GM23338 (cell line): ENCODE results near the gene HTR2B.

ENCODE experiments used
- CREB1 ChIP-seq: fragments of 250-450 bp; sonication (Bioruptor Pico); IDR thresholded peaks from 2 replicates; pipeline ENCODE4 v1.5.0; 2020; ENCODE audit warnings: low read depth, mild to moderate bottlenecking, moderate library complexity
- EZH2 ChIP-seq: fragments of 200-600 bp; sonication (generic); IDR thresholded peaks from one replicate; pipeline ENCODE4 v1.8.0; 2017; ENCODE audit warnings: antibody characterized with exemption, mild to moderate bottlenecking, low read depth; ENCODE audit not compliant: unreplicated experiment
- EZH2phosphoT487 ChIP-seq: fragments of 200-600 bp; sonication (generic); IDR thresholded peaks from one replicate; pipeline ENCODE4 v1.8.1; 2018; ENCODE audit warnings: antibody characterized with exemption; ENCODE audit not compliant: unreplicated experiment
- JUNB ChIP-seq: IDR thresholded peaks from one replicate; pipeline ENCODE4 v1.6.1; 2016; ENCODE audit warnings: antibody characterized with exemption; ENCODE audit not compliant: unreplicated experiment
- NANOG ChIP-seq: IDR thresholded peaks from 2 replicates; pipeline ENCODE4 v1.6.1; 2016; ENCODE audit warnings: antibody characterized with exemption, borderline replicate concordance
- POLR2AphosphoS5 ChIP-seq: IDR thresholded peaks from 2 replicates; pipeline ENCODE4 v1.6.1; 2016; ENCODE audit warnings: antibody characterized with exemption, low read depth
- STAT1 ChIP-seq: IDR thresholded peaks from one replicate; pipeline ENCODE4 v1.6.1; 2016; ENCODE audit warnings: antibody characterized with exemption; ENCODE audit not compliant: unreplicated experiment
- ZNF331 ChIP-seq: fragments of 250-450 bp; sonication (Bioruptor Pico); IDR thresholded peaks from 2 replicates; pipeline ENCODE4 v1.5.0; 2020; ENCODE audit warnings: low read depth, mild to moderate bottlenecking, moderate library complexity
- TF ChIP-seq, protein P1 (sequence below), 2 experiments: fragments of 200-600 bp in 1 of 2; sonication (generic) in 1 of 2; conservative IDR thresholded peaks; 2 replicates each; pipeline versions ENCODE4 v1.5.1 to v1.6.1; 2016 to 2017; ENCODE audit warnings: antibody characterized with exemption in 2 of 2, low read depth in 2 of 2, mild to moderate bottlenecking in 2 of 2, moderate library complexity in 1 of 2
- TF ChIP-seq, protein P2 (sequence below): IDR thresholded peaks from one replicate; pipeline ENCODE4 v1.6.1; 2018; ENCODE audit warnings: antibody characterized with exemption; ENCODE audit not compliant: unreplicated experiment
- TF ChIP-seq, protein P3 (sequence below): IDR thresholded peaks from 2 replicates; pipeline ENCODE4 v1.6.1; 2016; ENCODE audit warnings: antibody characterized with exemption

DNA sequence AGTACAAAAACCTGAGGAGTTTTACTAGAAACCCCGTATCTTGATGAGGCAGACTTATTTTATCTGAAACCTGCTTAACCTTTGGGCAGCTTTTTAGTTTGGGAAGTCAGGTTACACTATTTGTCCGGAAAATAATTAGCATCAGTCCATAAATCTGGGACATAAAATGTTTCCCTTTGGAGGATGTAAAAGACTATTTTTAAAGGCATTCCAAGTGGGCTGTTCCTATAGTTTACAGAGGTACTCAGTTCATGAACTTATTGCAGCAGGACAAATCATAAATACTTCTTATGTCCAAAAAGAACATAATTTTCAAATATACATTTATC lies 6.3 kb downstream of the HTR2B start:
- TF ChIP-seq, protein P1, sequence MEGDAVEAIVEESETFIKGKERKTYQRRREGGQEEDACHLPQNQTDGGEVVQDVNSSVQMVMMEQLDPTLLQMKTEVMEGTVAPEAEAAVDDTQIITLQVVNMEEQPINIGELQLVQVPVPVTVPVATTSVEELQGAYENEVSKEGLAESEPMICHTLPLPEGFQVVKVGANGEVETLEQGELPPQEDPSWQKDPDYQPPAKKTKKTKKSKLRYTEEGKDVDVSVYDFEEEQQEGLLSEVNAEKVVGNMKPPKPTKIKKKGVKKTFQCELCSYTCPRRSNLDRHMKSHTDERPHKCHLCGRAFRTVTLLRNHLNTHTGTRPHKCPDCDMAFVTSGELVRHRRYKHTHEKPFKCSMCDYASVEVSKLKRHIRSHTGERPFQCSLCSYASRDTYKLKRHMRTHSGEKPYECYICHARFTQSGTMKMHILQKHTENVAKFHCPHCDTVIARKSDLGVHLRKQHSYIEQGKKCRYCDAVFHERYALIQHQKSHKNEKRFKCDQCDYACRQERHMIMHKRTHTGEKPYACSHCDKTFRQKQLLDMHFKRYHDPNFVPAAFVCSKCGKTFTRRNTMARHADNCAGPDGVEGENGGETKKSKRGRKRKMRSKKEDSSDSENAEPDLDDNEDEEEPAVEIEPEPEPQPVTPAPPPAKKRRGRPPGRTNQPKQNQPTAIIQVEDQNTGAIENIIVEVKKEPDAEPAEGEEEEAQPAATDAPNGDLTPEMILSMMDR (conservative IDR thresholded peaks at IDR 0.05; ENCODE audit: low read depth in 2 of 2): no peak
- no peak for TF ChIP-seq EZH2
- TF ChIP-seq JUNB: no peak
- no peak for TF ChIP-seq CREB1 (CRISPR knock-in tag)
- TF ChIP-seq, protein P2, sequence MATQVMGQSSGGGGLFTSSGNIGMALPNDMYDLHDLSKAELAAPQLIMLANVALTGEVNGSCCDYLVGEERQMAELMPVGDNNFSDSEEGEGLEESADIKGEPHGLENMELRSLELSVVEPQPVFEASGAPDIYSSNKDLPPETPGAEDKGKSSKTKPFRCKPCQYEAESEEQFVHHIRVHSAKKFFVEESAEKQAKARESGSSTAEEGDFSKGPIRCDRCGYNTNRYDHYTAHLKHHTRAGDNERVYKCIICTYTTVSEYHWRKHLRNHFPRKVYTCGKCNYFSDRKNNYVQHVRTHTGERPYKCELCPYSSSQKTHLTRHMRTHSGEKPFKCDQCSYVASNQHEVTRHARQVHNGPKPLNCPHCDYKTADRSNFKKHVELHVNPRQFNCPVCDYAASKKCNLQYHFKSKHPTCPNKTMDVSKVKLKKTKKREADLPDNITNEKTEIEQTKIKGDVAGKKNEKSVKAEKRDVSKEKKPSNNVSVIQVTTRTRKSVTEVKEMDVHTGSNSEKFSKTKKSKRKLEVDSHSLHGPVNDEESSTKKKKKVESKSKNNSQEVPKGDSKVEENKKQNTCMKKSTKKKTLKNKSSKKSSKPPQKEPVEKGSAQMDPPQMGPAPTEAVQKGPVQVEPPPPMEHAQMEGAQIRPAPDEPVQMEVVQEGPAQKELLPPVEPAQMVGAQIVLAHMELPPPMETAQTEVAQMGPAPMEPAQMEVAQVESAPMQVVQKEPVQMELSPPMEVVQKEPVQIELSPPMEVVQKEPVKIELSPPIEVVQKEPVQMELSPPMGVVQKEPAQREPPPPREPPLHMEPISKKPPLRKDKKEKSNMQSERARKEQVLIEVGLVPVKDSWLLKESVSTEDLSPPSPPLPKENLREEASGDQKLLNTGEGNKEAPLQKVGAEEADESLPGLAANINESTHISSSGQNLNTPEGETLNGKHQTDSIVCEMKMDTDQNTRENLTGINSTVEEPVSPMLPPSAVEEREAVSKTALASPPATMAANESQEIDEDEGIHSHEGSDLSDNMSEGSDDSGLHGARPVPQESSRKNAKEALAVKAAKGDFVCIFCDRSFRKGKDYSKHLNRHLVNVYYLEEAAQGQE: no peak
- no peak for TF ChIP-seq POLR2AphosphoS5
- TF ChIP-seq EZH2phosphoT487: no peak
- no peak for TF ChIP-seq ZNF331
- TF ChIP-seq NANOG: no peak
- TF ChIP-seq, protein P3, sequence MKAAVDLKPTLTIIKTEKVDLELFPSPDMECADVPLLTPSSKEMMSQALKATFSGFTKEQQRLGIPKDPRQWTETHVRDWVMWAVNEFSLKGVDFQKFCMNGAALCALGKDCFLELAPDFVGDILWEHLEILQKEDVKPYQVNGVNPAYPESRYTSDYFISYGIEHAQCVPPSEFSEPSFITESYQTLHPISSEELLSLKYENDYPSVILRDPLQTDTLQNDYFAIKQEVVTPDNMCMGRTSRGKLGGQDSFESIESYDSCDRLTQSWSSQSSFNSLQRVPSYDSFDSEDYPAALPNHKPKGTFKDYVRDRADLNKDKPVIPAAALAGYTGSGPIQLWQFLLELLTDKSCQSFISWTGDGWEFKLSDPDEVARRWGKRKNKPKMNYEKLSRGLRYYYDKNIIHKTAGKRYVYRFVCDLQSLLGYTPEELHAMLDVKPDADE: no peak
- TF ChIP-seq STAT1: no peak
